UCSD-AML1 (cell line): ENCODE measurements around the gene LUZP1.

ENCODE experiments used
- DNase-seq: peaks from one replicate; lab custom pipeline; 2025; ENCODE audit not compliant: unreplicated experiment; lab: John Stamatoyannopoulos, UW

The LUZP1 gene

GRCh38 chr1:23118407-23118806 lies 50.2 kb downstream of the LUZP1 start:
- no peak for DNase-seq

GRCh38 chr1:23116921-23117699 lies 51.5 kb downstream of the LUZP1 start:
- DNase-seq: no peak

GRCh38 chr1:23116216-23116836 lies 52.3 kb downstream of the LUZP1 start:
- no peak for DNase-seq

- no peak for DNase-seq
These were observed 54.1 kb downstream of the LUZP1 start for GRCh38 chr1:23114424-23115079.

GRCh38 chr1:23111600-23112535 lies 56.8 kb downstream of the LUZP1 start:
- DNase-seq: no peak

GRCh38 chr1:23110391-23110790 lies 58.3 kb downstream of the LUZP1 start:
- DNase-seq: no peak

GRCh38 chr1:23108918-23109533 lies 59.6 kb downstream of the LUZP1 start:
- no peak for DNase-seq

- DNase-seq: no peak
These were observed 65.4 kb downstream of the LUZP1 start for GRCh38 chr1:23103001-23103889.

- no peak for DNase-seq
These were observed 66.4 kb downstream of the LUZP1 start for GRCh38 chr1:23102289-23102688.

GRCh38 chr1:23101887-23102286 lies 66.8 kb downstream of the LUZP1 start:
- no peak for DNase-seq

GRCh38 chr1:23101101-23101827 lies 67.4 kb downstream of the LUZP1 start:
- DNase-seq: no peak

GRCh38 chr1:23100074-23100748 lies 68.4 kb downstream of the LUZP1 start:
- peak; percentile 39 for DNase-seq

- DNase-seq: no peak
These were observed 69.5 kb downstream of the LUZP1 start for GRCh38 chr1:23099171-23099536.

GRCh38 chr1:23098463-23099170 lies 70.0 kb downstream of the LUZP1 start:
- DNase-seq: peak; percentile 33

GRCh38 chr1:23097316-23097715 lies 71.3 kb downstream of the LUZP1 start:
- no peak for DNase-seq

- DNase-seq: no peak
These were observed 76.2 kb downstream of the LUZP1 start for GRCh38 chr1:23092447-23092846.

- DNase-seq: no peak
These were observed 77.1 kb downstream of the LUZP1 start for GRCh38 chr1:23091545-23091944.

- no peak for DNase-seq
These were observed 78.6 kb downstream of the LUZP1 start for GRCh38 chr1:23090056-23090455.
